Measurements from ENCODE around the gene SLC27A4. TPM values are rescaled to one million over a fixed set of nuclear protein-coding genes. Genes with fewer than 3 reads are reported as not detected.

The SLC27A4 gene
- total RNA-seq, 1 experiment from 2014 or later = 49.0 TPM

GRCh38 chr9:128406848-128407391, 66.6 kb downstream of the SLC27A4 start:
- no peak for DNase-seq (ENCODE audit: low spot score)
- in situ Hi-C loops (cut with HindIII; ENCODE audit: low sequenced_read_pairs) = no loop called here

GRCh38 chr9:128408963-128409431, 68.7 kb downstream of the SLC27A4 start:
- DNase-seq (ENCODE audit: low spot score) = no peak
- in situ Hi-C loops (cut with HindIII; ENCODE audit: low sequenced_read_pairs) = no loop called here

DNA sequence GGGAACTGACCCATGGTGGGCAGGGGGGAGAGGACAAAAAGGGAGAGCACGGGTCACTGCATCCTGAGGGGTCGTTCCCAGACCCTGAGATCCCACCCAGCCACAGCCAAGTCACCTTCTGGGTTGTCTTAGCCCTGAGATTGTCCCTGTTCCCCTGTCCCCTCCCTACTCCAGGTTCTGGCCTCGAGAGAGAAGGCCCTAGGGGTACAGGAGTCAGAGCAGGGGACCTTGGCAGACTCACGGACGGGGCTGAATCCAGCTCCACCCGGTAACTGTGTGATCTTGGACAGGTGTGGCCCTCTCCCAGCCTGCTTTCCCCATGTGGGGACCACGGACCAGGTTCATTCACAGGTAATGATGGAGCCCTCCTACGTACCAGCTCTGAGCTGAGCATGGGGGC, 69.1 kb downstream of the SLC27A4 start:
- DNase-seq (ENCODE audit: low spot score) = no peak
- in situ Hi-C loops (cut with HindIII; ENCODE audit: low sequenced_read_pairs) = no loop called here

DNA sequence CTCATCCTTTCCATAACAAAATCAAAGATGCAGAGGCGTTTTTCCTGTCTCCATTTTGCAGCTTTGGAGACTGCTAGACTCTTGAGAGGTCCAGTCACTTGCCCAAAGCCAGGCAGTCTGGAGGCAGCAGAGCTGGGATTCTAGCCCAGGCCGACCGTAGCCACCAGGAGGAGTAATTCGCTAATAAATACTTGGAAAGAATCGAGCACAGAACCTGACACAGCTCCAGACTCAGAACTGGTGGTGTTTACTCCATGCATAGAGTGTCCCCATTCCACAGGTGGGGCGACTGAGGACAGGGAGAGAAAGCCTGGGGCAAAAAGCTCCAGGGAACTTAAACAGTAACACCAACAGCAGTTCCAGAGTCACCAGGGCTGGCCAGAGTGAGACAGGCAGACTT, 69.7 kb downstream of the SLC27A4 start:
- in situ Hi-C loops (cut with HindIII; ENCODE audit: low sequenced_read_pairs) = no loop called here
- peak; percentile 27 for DNase-seq (ENCODE audit: low spot score)

Other genes starting within 250 kb of the SLC27A4 start
- gene PTGES2, start 212.8 kb upstream of the SLC27A4 start, total RNA-seq (2014; rRNA removed; shearing (Covaris generic)) = 85.7 and 122 TPM in 2 replicates
- 13.5 TPM in 1 of 2 replicates, not detected in the other for gene LCN2, start 191.1 kb upstream of the SLC27A4 start, total RNA-seq (2014; rRNA removed; shearing (Covaris generic))
- 121 and 125 TPM in 2 replicates for gene BBLN, start 180.3 kb upstream of the SLC27A4 start, total RNA-seq (2014; rRNA removed; shearing (Covaris generic))
- 13.7 and 17.5 TPM in 2 replicates for gene CIZ1, start 149.0 kb upstream of the SLC27A4 start, total RNA-seq (2014; rRNA removed; shearing (Covaris generic))
- 5.5 and 6.1 TPM in 2 replicates for gene DNM1, start 137.1 kb upstream of the SLC27A4 start, total RNA-seq (2014; rRNA removed; shearing (Covaris generic))
- 32.9 and 37.9 TPM in 2 replicates for gene GOLGA2, start 64.5 kb upstream of the SLC27A4 start, total RNA-seq (2014; rRNA removed; shearing (Covaris generic))
- gene SWI5, start 64.3 kb upstream of the SLC27A4 start, total RNA-seq (2014; rRNA removed; shearing (Covaris generic)) = 25.9 and 31.0 TPM in 2 replicates
- 28.2 and 31.8 TPM in 2 replicates for gene TRUB2, start 18.1 kb upstream of the SLC27A4 start, total RNA-seq (2014; rRNA removed; shearing (Covaris generic))
- gene COQ4, start 17.7 kb upstream of the SLC27A4 start, total RNA-seq (2014; rRNA removed; shearing (Covaris generic)) = 35.0 and 44.3 TPM in 2 replicates
- gene URM1, start 30.8 kb downstream of the SLC27A4 start, total RNA-seq (2014; rRNA removed; shearing (Covaris generic)) = 58.2 and 61.5 TPM in 2 replicates
- 10.6 and 11.9 TPM in 2 replicates for gene CERCAM, start 80.3 kb downstream of the SLC27A4 start, total RNA-seq (2014; rRNA removed; shearing (Covaris generic))
- gene ODF2, start 115.5 kb downstream of the SLC27A4 start, total RNA-seq (2014; rRNA removed; shearing (Covaris generic)) = 52.9 and 60.7 TPM in 2 replicates
- 37.0 and 38.3 TPM in 2 replicates for gene GLE1, start 164.2 kb downstream of the SLC27A4 start, total RNA-seq (2014; rRNA removed; shearing (Covaris generic))
- gene SPTAN1, start 212.1 kb downstream of the SLC27A4 start, total RNA-seq (2014; rRNA removed; shearing (Covaris generic)) = 99.1 and 103 TPM in 2 replicates

All from G401 (cell line).